ENCODE measurements around the gene HCN2. TPM values are rescaled to one million over a fixed set of nuclear protein-coding genes. Genes with fewer than 3 reads are reported as not detected.
"Not testable (repeated sequence)": the region's sequence is repeated elsewhere in the genome, so short reads cannot be mapped to it uniquely, and the experiment has no call there.

Gene HCN2
- total and polyA plus RNA-seq, 4 donors: 8.6 to 85.8 (median 59.1) TPM

DNA sequence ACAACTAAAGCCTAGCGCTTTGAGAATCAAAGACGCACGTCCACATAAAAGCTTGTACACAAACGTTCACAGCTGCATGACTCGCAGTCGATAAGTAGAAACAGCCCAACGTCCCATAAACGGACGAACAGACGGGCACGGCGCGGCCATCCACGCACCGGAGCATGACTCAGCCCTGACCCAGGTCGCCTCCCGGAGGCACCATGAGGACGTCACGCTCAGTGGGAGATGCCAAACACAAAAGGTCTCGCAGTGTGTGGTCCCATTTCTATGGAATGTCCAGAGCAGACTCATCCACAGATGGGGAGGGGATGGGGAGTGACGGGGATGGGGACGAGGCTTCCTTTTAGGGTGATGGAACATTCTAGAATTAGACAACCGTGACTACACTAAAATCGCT, 34.3 kb downstream of the HCN2 start:
- no peaks in the 10 kb centered on the region for H3K4me1 ChIP-seq (ENCODE audit: control insufficient read depth, insufficient read depth, low read length)
- 55% methylated on average over 21 of the region's 24 CpGs for WGBS (ENCODE audit: insufficient coverage)
- no peak overlapping the region for H3K27ac ChIP-seq (ENCODE audit: low read depth, low read length)
- no peaks in the 10 kb centered on the region for H3K9me3 ChIP-seq (ENCODE audit: control insufficient read depth, insufficient read depth, low read length)
- DNase-seq (ENCODE audit: low read depth in 4 of 6, low spot score in 6 of 6): no peak
- no peak overlapping the region for H3K4me3 ChIP-seq (ENCODE audit: low read depth, low read length)
- H3K36me3 ChIP-seq (ENCODE audit: control insufficient read depth, insufficient read depth, low read length): peaks cover 87% of the 10 kb centered on the region
- no peaks in the 10 kb centered on the region for H3K27me3 ChIP-seq (ENCODE audit: control insufficient read depth, insufficient read depth, low read length)

DNA sequence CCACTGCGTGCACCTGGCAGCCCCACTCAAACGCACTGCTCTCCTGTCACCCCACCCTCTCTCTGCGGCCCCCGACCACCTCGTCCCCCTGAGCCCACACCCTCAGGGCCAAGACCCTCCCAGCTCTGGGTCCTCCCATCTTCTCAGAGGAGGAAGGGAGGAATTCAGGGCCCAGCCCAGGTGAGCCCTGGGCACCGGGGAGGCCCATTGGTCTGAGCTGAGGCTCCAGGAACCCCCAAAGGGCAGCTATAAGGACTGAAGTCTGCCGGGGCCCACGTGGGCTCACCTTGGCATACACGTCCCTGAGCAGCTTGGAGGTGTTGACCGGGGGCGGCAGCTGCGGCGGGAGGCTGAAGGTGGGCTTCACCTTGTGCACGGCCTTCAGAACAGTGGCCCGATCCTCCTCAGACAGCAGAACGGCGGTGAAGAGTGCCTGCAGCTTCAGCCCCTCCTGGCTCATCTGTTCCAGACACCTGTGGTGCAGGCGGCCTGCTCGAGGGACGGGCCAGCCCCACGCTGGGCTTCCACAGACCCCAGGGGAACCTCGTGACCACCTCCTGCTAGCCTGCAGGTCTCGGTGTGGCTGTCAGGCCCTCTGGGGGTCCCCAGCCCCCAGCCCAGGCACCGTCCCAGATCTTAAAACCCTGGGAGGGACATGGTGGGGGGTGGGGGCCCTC, 34.9 kb downstream of the HCN2 start:
- Histone ChIP-seq H3K9me3 (ENCODE audit: control insufficient read depth, insufficient read depth, low read length) (no peaks in the 10 kb centered on the region), H3K4me1 (ENCODE audit: control insufficient read depth, insufficient read depth, low read length) (no peaks in the 10 kb centered on the region), H3K27me3 (ENCODE audit: control insufficient read depth, insufficient read depth, low read length) (no peaks in the 10 kb centered on the region), H3K36me3 (ENCODE audit: control insufficient read depth, insufficient read depth, low read length) (peaks cover 87% of the 10 kb centered on the region), H3K4me3 (ENCODE audit: low read depth, low read length) (no peak overlapping the region), H3K27ac (ENCODE audit: low read depth, low read length) (no peak overlapping the region)
- no peak for DNase-seq (ENCODE audit: low read depth in 4 of 6, low spot score in 6 of 6)
- WGBS (ENCODE audit: insufficient coverage): 91% methylated on average over 19 of the region's 24 CpGs

DNA sequence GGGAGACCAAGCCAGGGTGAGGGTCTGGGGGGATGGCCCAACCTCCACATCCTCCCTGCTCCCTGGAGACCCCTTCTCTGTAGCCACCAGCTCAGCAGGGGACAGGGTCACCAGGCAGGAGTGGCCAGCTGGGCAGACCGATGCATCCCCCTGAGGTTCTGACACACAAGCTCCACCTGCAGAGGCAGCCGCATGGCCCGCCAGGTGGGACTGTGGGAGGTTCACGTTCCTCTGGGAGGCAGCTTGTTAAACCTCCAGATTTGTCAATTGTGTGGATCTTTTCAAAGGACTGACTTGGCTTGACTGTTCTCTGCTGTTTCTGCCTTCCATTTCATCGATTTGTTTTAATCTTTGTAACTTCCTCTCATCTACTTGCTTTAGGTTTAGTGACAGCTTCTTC, 35.6 kb downstream of the HCN2 start:
- H3K9me3 ChIP-seq (ENCODE audit: control insufficient read depth, insufficient read depth, low read length): no peaks in the 10 kb centered on the region
- 88% methylated on average over 4 of the region's 5 CpGs for WGBS (ENCODE audit: insufficient coverage)
- H3K27ac ChIP-seq (ENCODE audit: low read depth, low read length): no peak overlapping the region
- H3K27me3 ChIP-seq (ENCODE audit: control insufficient read depth, insufficient read depth, low read length): no peaks in the 10 kb centered on the region
- H3K4me3 ChIP-seq (ENCODE audit: low read depth, low read length): no peak overlapping the region
- H3K4me1 ChIP-seq (ENCODE audit: control insufficient read depth, insufficient read depth, low read length): no peaks in the 10 kb centered on the region
- no peak for DNase-seq (ENCODE audit: low read depth in 4 of 6, low spot score in 6 of 6)
- H3K36me3 ChIP-seq (ENCODE audit: control insufficient read depth, insufficient read depth, low read length): peaks cover 87% of the 10 kb centered on the region

DNA sequence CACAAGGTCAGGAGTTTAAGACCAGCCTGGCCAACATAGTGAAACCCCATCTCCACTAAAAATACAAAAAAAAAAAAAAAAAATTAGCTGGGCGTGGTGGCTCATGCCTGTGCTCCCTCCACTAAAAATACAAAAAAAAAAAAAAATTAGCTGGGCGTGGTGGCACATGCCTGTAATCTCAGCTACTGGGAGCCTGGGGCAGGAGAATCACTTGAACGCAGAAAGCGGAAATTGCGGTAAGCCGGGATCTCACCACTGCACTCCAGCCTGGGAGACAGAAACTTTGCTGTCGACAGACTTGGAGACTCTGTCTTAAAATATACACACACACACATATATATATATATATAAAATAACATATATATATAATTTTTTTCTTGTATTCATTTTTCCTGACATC, 36.9 kb downstream of the HCN2 start:
- not testable (repeated sequence) for H3K4me3 ChIP-seq (ENCODE audit: low read depth, low read length); H3K27me3 ChIP-seq (ENCODE audit: control insufficient read depth, insufficient read depth, low read length); H3K27ac ChIP-seq (ENCODE audit: low read depth, low read length); H3K9me3 ChIP-seq (ENCODE audit: control insufficient read depth, insufficient read depth, low read length); H3K4me1 ChIP-seq (ENCODE audit: control insufficient read depth, insufficient read depth, low read length); DNase-seq (ENCODE audit: low read depth in 4 of 6, low spot score in 6 of 6)
- peaks cover 86% of the 10 kb centered on the region for H3K36me3 ChIP-seq (ENCODE audit: control insufficient read depth, insufficient read depth, low read length)
- WGBS (ENCODE audit: insufficient coverage): no CpG with 5 or more reads among the region's 7 CpGs

- no peaks in the 10 kb centered on the region for H3K27me3 ChIP-seq (ENCODE audit: control insufficient read depth, insufficient read depth, low read length)
- no peak overlapping the region for H3K4me3 ChIP-seq (ENCODE audit: low read depth, low read length)
- H3K9me3 ChIP-seq (ENCODE audit: control insufficient read depth, insufficient read depth, low read length): no peaks in the 10 kb centered on the region
- H3K36me3 ChIP-seq (ENCODE audit: control insufficient read depth, insufficient read depth, low read length): peaks cover 77% of the 10 kb centered on the region
- WGBS (ENCODE audit: insufficient coverage): 80% methylated on average over 10 of the region's 19 CpGs
- DNase-seq (ENCODE audit: low read depth in 4 of 6, low spot score in 6 of 6): no peak
- peaks cover 14% of the 10 kb centered on the region for H3K4me1 ChIP-seq (ENCODE audit: control insufficient read depth, insufficient read depth, low read length)
- no peak overlapping the region for H3K27ac ChIP-seq (ENCODE audit: low read depth, low read length)
Observed at GRCh38 chr19:628168-628567, 38.5 kb downstream of the HCN2 start.

- DNase-seq (ENCODE audit: low read depth in 4 of 6, low spot score in 6 of 6); H3K4me3 ChIP-seq (ENCODE audit: low read depth, low read length); H3K9me3 ChIP-seq (ENCODE audit: control insufficient read depth, insufficient read depth, low read length); H3K27me3 ChIP-seq (ENCODE audit: control insufficient read depth, insufficient read depth, low read length); H3K27ac ChIP-seq (ENCODE audit: low read depth, low read length): not testable (repeated sequence)
- Histone ChIP-seq H3K4me1 (ENCODE audit: control insufficient read depth, insufficient read depth, low read length) (peaks cover 22% of the 10 kb centered on the region), H3K36me3 (ENCODE audit: control insufficient read depth, insufficient read depth, low read length) (peaks cover 63% of the 10 kb centered on the region)
- 75% methylated on average over 25 of the region's 25 CpGs for WGBS (ENCODE audit: insufficient coverage)
Observed at GRCh38 chr19:629515-629914, 39.8 kb downstream of the HCN2 start.

- 92% methylated on average over 30 of the region's 30 CpGs for WGBS (ENCODE audit: insufficient coverage)
- no peak overlapping the region for H3K4me3 ChIP-seq (ENCODE audit: low read depth, low read length)
- H3K27ac ChIP-seq (ENCODE audit: low read depth, low read length): no peak overlapping the region
- peaks cover 26% of the 10 kb centered on the region for H3K4me1 ChIP-seq (ENCODE audit: control insufficient read depth, insufficient read depth, low read length)
- H3K36me3 ChIP-seq (ENCODE audit: control insufficient read depth, insufficient read depth, low read length): peaks cover 58% of the 10 kb centered on the region
- DNase-seq (ENCODE audit: low read depth in 4 of 6, low spot score in 6 of 6): no peak
- H3K9me3 ChIP-seq (ENCODE audit: control insufficient read depth, insufficient read depth, low read length): no peaks in the 10 kb centered on the region
- H3K27me3 ChIP-seq (ENCODE audit: control insufficient read depth, insufficient read depth, low read length): no peaks in the 10 kb centered on the region
Observed at GRCh38 chr19:629961-630714, 40.5 kb downstream of the HCN2 start.

DNA sequence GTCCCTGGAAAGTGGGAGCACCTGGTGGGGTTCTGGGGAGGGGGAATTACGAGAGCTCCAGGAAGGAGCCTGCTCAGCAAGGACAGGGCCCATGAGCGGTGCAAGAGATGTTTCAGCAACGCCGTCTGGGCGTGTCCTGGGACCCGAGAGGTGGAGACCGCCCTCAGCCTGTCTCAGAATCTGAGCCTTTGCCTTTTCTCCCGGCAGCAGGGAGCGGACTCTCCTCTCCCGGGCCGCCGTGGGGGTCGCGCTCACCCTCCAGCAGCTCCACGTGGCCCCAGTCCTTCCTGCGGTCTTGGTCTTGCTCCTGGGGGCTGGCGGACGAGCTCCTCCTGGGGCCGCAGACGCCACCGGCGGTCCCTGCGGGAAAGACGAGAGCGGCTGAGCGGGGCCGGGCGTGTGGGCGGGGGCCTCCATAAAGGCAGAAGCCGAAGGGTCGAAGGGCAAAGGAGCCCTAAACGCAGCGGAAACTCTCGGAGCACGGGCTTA, 42.9 kb downstream of the HCN2 start:
- no peak for DNase-seq (ENCODE audit: low read depth in 4 of 6, low spot score in 6 of 6)
- H3K36me3 ChIP-seq (ENCODE audit: control insufficient read depth, insufficient read depth, low read length): peaks cover 49% of the 10 kb centered on the region
- H3K4me1 ChIP-seq (ENCODE audit: control insufficient read depth, insufficient read depth, low read length): peaks cover 26% of the 10 kb centered on the region
- 3% methylated on average over 35 of the region's 35 CpGs for WGBS (ENCODE audit: insufficient coverage)
- H3K4me3 ChIP-seq (ENCODE audit: low read depth, low read length): peak overlapping the region; percentile 66
- H3K9me3 ChIP-seq (ENCODE audit: control insufficient read depth, insufficient read depth, low read length): no peaks in the 10 kb centered on the region
- no peak overlapping the region for H3K27ac ChIP-seq (ENCODE audit: low read depth, low read length)
- no peaks in the 10 kb centered on the region for H3K27me3 ChIP-seq (ENCODE audit: control insufficient read depth, insufficient read depth, low read length)

DNA sequence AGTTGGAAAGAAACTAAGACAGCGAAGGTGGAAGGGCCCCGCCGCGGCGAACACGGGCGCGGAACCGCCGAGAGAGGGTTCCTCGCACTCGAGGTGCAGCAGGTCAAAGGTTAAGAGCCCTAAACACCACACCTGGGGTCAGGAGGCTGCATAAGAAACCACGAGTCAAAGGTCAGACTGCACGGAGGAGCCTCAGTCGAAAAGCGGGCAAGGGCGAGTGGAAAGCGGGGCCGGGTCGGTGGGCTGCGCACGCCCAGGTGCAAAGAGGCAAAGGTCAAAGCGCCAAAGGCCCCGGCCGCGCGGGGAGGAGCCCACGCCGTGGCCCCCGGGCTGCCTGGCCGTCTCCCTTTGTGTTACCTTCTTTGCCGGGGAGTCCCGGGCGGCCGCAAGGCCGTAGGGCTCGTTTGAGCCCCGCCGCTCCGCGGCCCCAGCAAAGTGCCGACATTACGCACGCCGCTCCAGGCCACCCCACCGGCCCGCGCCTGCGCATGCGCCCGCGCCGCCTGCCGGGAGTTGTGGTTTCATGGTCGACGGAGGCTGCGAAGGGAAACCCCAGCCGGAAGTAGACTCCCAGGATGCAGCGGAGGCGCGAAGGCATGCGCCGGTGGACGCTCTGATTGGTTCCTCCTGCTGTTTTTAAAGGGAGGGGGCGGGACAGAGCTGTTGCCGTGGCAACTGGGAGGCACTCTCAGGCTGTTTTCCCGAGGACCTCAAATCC, 43.5 kb downstream of the HCN2 start, which contains the start of gene POLRMT:
TSS of gene POLRMT (minus strand) at position 470 of the 718 bp plus-strand sequence. CDS start at position 445, 25 bp downstream.
- 0% methylated on average over 67 of the region's 67 CpGs for WGBS (ENCODE audit: insufficient coverage)
- no peak within 1 kb of the TSS for H3K27ac ChIP-seq (ENCODE audit: low read depth, low read length)
- peak; percentile 91 to 99 (median 97) for DNase-seq (ENCODE audit: low read depth in 4 of 6, low spot score in 6 of 6)
- no peaks in the 10 kb centered on the region for H3K9me3 ChIP-seq (ENCODE audit: control insufficient read depth, insufficient read depth, low read length)
- peaks cover 26% of the 10 kb centered on the region for H3K4me1 ChIP-seq (ENCODE audit: control insufficient read depth, insufficient read depth, low read length)
- H3K4me3 ChIP-seq (ENCODE audit: low read depth, low read length): peak within 1 kb of the TSS; percentile 66
- no peaks in the 10 kb centered on the region for H3K27me3 ChIP-seq (ENCODE audit: control insufficient read depth, insufficient read depth, low read length)
- peaks cover 43% of the 10 kb centered on the region for H3K36me3 ChIP-seq (ENCODE audit: control insufficient read depth, insufficient read depth, low read length)
